Glomerular visceral epithelial cell (primary cell): ENCODE data around the gene PAF1.

Source experiments
- DNase-seq: peaks from one replicate; pipeline ENCODE4 v3.0.0-alpha.2; 2016; ENCODE audit errors: extremely low spot score

The PAF1 gene

GRCh38 chr19:39390751-39391437, at the start of gene PAF1, which contains the start of gene MED29:
Gene PAF1 (minus strand): TSS chr19:39391106. CDS start chr19:39390864, 242 bp downstream.
Gene MED29 (plus strand): TSS chr19:39391378. CDS start chr19:39391423, 45 bp downstream.
- peak; percentile 100 for DNase-seq

DNA sequence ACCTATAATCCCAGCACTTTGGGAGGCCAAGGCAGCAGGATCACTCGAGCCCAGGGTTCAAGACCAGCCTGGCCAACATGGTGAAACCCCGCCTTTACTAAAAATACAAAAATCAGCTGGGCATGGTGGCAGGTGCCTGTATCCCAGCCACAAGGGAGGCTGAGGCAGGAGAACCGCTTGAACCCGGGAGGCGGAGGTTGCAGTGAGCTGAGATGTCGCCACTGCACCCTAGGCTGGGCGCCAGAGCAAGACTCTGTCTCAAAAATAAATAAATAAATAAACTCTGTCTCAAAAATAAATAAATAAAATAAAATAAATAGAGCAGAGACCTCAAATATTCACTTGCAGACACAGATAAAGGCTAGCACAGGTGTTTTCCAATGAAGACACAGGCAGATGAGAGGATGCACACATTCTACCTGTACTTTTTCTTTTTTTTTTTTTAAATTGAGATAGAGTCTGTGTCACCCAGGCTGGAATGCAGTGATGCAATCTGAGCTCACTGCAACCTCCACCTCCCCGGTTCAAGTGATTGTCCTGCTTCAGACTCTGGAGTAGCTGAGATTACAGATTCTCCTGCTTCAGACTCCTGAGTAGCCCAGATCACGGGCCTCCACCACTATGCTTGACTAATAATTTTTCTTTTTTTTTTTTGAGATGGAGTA, 47.5 kb upstream of the PAF1 start:
- DNase-seq, result peak; percentile 70

- DNase-seq, result no peak
These were observed 45.4 kb upstream of the PAF1 start for GRCh38 chr19:39436350-39436716.

- peak; percentile 99 for DNase-seq
These were observed 44.8 kb upstream of the PAF1 start, which contains the start of gene RPS16 for GRCh38 chr19:39435499-39436349. Gene RPS16 (minus strand): TSS chr19:39435949. CDS start chr19:39435895, 54 bp downstream.

GRCh38 chr19:39434123-39435076, 43.5 kb upstream of the PAF1 start:
- no peak for DNase-seq

GRCh38 chr19:39433480-39434079, 42.7 kb upstream of the PAF1 start:
- no peak for DNase-seq

- no peak for DNase-seq
These were observed 41.7 kb upstream of the PAF1 start for GRCh38 chr19:39432677-39433025.

- peak; percentile 88 for DNase-seq
These were observed 40.0 kb upstream of the PAF1 start for GRCh38 chr19:39430675-39431593.

GRCh38 chr19:39428283-39429112, 37.6 kb upstream of the PAF1 start:
- peak; percentile 88 for DNase-seq

- no peak for DNase-seq
These were observed 36.8 kb upstream of the PAF1 start for GRCh38 chr19:39427707-39428106.

GRCh38 chr19:39426170-39426569, 35.3 kb upstream of the PAF1 start:
- no peak for DNase-seq

GRCh38 chr19:39425744-39426143, 34.8 kb upstream of the PAF1 start:
- DNase-seq, result no peak

DNA sequence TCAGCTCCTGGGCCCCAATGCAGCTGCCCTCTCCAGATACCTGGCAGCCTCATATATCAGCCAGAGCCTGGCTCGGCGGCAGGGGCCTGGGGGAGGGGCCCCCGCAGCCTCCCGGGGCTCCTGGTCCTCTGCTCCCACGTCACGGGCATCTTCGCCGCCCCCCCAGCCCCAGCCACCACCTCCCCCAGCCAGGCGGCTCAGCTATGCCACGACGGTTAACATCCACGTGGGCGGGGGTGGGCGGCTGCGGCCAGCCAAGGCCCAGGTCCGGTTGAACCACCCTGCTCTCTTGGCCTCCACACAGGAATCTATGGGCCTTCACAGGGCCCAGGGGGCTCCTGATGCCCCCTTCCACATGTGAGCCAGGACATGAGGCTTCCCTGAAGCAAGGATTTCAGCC, 34.0 kb upstream of the PAF1 start:
- DNase-seq, result no peak

DNA sequence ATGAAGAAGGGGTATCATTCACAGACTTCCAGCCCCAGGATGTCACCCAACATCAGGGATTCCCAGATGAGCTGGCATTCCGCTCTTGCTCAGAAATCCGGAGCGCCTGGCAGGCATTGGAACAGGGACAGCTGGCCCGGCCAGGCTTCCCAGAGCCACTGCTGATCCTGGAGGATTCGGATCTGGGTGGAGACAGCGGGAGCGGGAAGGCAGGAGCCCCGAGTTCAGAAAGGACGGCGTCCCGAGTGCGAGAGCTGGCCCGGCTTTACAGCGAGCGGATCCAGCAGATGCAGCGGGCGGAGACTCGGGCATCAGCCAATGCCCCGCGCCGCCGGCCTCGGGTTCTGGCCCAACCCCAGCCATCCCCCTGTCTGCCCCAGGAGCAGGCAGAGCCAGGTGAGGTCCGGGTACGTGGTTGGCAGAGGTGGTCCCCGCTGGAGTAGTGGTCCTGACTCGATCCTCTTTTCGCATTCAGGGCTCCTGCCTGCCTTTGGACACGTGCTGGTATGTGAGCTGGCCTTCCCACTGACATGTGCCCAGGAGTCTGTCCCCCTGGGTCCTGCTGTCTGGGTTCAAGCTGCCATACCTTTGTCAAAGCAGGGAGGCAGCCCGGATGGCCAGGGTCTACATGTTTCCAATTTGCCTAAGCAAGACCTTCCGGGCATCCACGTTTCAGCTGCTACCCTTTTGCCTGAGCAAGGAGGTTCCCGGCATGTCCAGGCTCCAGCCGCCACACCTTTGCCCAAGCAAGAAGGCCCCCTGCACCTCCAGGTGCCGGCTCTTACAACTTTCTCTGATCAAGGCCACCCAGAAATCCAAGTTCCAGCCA, 32.6 kb upstream of the PAF1 start:
- no peak for DNase-seq

DNA sequence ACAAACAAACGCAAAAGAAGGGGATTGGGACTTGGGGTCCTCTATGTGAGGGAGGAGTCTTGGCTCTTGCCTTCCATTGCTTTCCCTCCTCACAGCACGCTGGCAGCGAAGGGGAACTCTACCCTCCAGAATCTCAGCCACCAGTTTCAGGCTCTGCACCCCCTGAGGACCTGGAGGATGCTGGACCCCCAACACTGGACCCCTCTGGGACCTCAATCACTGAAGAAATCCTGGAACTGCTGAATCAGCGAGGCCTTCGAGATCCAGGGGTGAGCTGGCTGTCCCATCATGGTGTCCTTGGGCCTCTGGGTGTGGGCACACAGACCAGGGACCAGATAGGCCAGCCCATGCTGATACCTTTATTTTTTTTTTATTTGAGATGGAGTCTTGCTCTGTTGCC, 31.1 kb upstream of the PAF1 start:
- DNase-seq, result no peak

DNA sequence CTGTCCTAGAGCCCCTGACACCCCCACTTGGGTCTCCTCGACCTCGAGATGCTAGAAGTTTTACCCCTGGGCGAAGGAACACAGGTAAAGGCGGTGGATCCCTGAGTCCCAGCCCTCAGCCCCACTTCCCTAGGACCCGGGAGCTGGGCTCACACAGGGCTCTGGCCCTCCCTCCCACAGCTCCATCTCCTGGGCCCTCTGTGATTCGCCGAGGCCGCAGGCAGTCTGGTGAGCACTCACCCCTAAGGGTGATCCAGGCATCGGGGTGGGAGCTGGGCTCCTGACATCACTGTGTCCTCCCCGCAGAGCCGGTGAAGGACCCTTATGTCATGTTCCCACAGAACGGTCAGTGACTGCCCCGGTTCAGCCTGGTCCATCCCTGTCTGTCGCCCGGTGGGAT, 29.9 kb upstream of the PAF1 start:
- no peak for DNase-seq

- no peak for DNase-seq
These were observed 28.1 kb upstream of the PAF1 start for GRCh38 chr19:39419003-39419402.
